HCT116 (cell line): ENCODE data around the gene DDX3Y. TPM values are rescaled to one million over a fixed set of nuclear protein-coding genes. Genes with fewer than 3 reads are reported as not detected.

Source experiments
- ATAC-seq: fragments of 200-7000 bp; cut with Tn5 transposase; 2 replicates; pipeline ENCODE4 v1.9.1; 2020; ENCODE audit warnings: mild to moderate bottlenecking, moderate library complexity
- BruUV-seq: library from RNA; stranded (reverse); fragments of 400-500 nt; replicated peaks from 2 replicates; lab custom pipeline; 2021; lab: Mats Ljungman, UMichigan
- CTCF ChIA-PET: fragments of 300-600 bp; sonication (Branson Sonifier 250); formaldehyde crosslinking; loops from one replicate; lab custom pipeline; 2021; ENCODE audit warnings: antibody characterized with exemption; lab: Charles Lee
- POLR2A ChIA-PET: fragments of 300-600, 350-600 bp; sonication (Branson Sonifier 250); formaldehyde crosslinking; loops from one replicate; lab custom pipeline; 2021; ENCODE audit warnings: antibody characterized with exemption; lab: Charles Lee
- RAD21 ChIA-PET, 2 experiments: fragments of 300-600 bp; sonication (Branson Sonifier 250); formaldehyde crosslinking; loops; one replicate each; lab custom pipeline; 2023; ENCODE audit warnings: low total read pairs in 2 of 2; ENCODE audit not compliant: uncharacterized antibody in 2 of 2, unreplicated experiment in 2 of 2, low non-redundant PET in 1 of 2; lab: Charles Lee
- DNase-seq: peaks from one replicate; pipeline ENCODE4 v3.0.0-alpha.2; 2010; ENCODE audit warnings: low read depth, low spot score
- H2AFZ ChIP-seq: fragments of 200-600 bp; shearing (Covaris generic), sonication (generic); 2 replicates; pipeline ENCODE4 v1.6.1; 2017; ENCODE audit warnings: low read depth, mixed run types, mixed read lengths, antibody characterized with exemption, low read length; ENCODE audit not compliant: poor library complexity, severe bottlenecking
- H3K27ac ChIP-seq: 2 replicates; pipeline ENCODE4 v1.5.1; 2012; ENCODE audit warnings: low read depth, low read length
- H3K27me3 ChIP-seq: fragments of 200-600 bp; sonication (generic); 2 replicates; pipeline ENCODE4 v1.6.1; 2016; ENCODE audit warnings: mixed run types, low read length, mixed read lengths; ENCODE audit not compliant: insufficient read depth
- H3K36me3 ChIP-seq, 2 experiments: fragments of 200-500 bp in 1 of 2; fragments of 200-600 bp in 1 of 2; sonication (Bioruptor generic) in 1 of 2; sonication (generic) in 1 of 2; 2 replicates each; pipeline versions ENCODE4 v1.5.1 to v1.6.1; 2014 to 2016; ENCODE audit warnings: low read length in 2 of 2, inconsistent platforms in 1 of 2, mixed read lengths in 1 of 2, mixed run types in 1 of 2; ENCODE audit not compliant: insufficient read depth in 2 of 2, control insufficient read depth in 1 of 2
- H3K4me1 ChIP-seq, 2 experiments: fragments of 200-600 bp in 1 of 2; sonication (generic) in 1 of 2; 2 replicates each; pipeline versions ENCODE4 v1.5.1 to v1.6.1; 2012 to 2017; ENCODE audit warnings: low read length in 2 of 2, inconsistent platforms in 1 of 2, mild to moderate bottlenecking in 1 of 2, mixed read lengths in 1 of 2, mixed run types in 1 of 2, moderate library complexity in 1 of 2; ENCODE audit not compliant: insufficient read depth in 2 of 2, control insufficient read depth in 1 of 2
- H3K4me2 ChIP-seq: fragments of 200-600 bp; sonication (generic); 2 replicates; pipeline ENCODE4 v1.6.1; 2017; ENCODE audit warnings: mixed run types, low read length, mixed read lengths
- H3K4me3 ChIP-seq, 2 experiments: fragments of 200-600 bp in 1 of 2; sonication (generic) in 1 of 2; replicated peaks in 1 of 2; 2 replicates each; pipeline ENCODE4 v1.5.1; 2011 to 2016; ENCODE audit warnings: low read length in 2 of 2, control low read depth in 1 of 2, low read depth in 1 of 2, mild to moderate bottlenecking in 1 of 2, mixed read lengths in 1 of 2, mixed run types in 1 of 2
- H3K79me2 ChIP-seq: fragments of 200-600 bp; sonication (generic); 2 replicates; pipeline ENCODE4 v1.6.1; 2017; ENCODE audit warnings: mild to moderate bottlenecking, mixed run types, low read length, moderate library complexity, mixed read lengths; ENCODE audit not compliant: insufficient read depth
- H3K9ac ChIP-seq: fragments of 200-600 bp; sonication (generic); 2 replicates; pipeline ENCODE4 v1.6.1; 2016; ENCODE audit warnings: low read length, mixed read lengths
- H3K9me2 ChIP-seq: fragments of 200-600 bp; sonication (generic), shearing (Covaris generic); 2 replicates; pipeline ENCODE4 v1.6.1; 2017; ENCODE audit warnings: mixed run types, mild to moderate bottlenecking, moderate library complexity; ENCODE audit not compliant: insufficient read depth
- H3K9me3 ChIP-seq, 2 experiments: fragments of 200-500 bp in 1 of 2; fragments of 200-600 bp in 1 of 2; sonication (Bioruptor generic) in 1 of 2; sonication (generic) in 1 of 2; 2 replicates each; pipeline ENCODE4 v1.6.1; 2014 to 2017; ENCODE audit warnings: low read length in 2 of 2, mixed read lengths in 2 of 2, inconsistent platforms in 1 of 2, low read depth in 1 of 2, mild to moderate bottlenecking in 1 of 2, mixed run types in 1 of 2, moderate library complexity in 1 of 2; ENCODE audit not compliant: control insufficient read depth in 1 of 2, insufficient read depth in 1 of 2
- H4K20me1 ChIP-seq: fragments of 200-600 bp; sonication (generic), shearing (Covaris generic); 2 replicates; pipeline ENCODE4 v1.6.1; 2017; ENCODE audit warnings: mixed run types, mild to moderate bottlenecking, moderate library complexity; ENCODE audit not compliant: insufficient read depth
- CTCF ChIP-seq, 3 experiments: fragments of 200-600 bp in 1 of 3; sonication (generic) in 1 of 3; IDR thresholded peaks in 2 of 3; conservative IDR thresholded peaks in 1 of 3; 2 replicates each; pipeline ENCODE4 v1.5.1; 2012 to 2017; ENCODE audit warnings: low read depth in 2 of 3, low read length in 2 of 3, antibody characterized with exemption in 1 of 3, borderline replicate concordance in 1 of 3, control low read depth in 1 of 3, mild to moderate bottlenecking in 1 of 3, mixed read lengths in 1 of 3, mixed run types in 1 of 3, moderate library complexity in 1 of 3; ENCODE audit not compliant: insufficient read depth in 1 of 3
- EZH2phosphoT487 ChIP-seq: fragments of 200-600 bp; IDR thresholded peaks from 2 replicates; pipeline ENCODE4 v1.6.1; 2018; ENCODE audit warnings: antibody characterized with exemption, borderline replicate concordance
- RAD21 ChIP-seq: IDR thresholded peaks from 2 replicates; pipeline ENCODE4 v1.6.1; 2012; ENCODE audit warnings: low read depth, mild to moderate bottlenecking
- SIN3A ChIP-seq: IDR thresholded peaks from 2 replicates; pipeline ENCODE4 v1.6.1; 2012; ENCODE audit warnings: low read depth
- TCF7L2 ChIP-seq: IDR thresholded peaks from 2 replicates; pipeline ENCODE4 v1.7.0; 2011; ENCODE audit warnings: borderline replicate concordance, inconsistent platforms; ENCODE audit not compliant: insufficient read depth, insufficient read length; ENCODE audit errors: extremely low read depth
- ZFX ChIP-seq: fragments of 450-650 bp; IDR thresholded peaks from 2 replicates; pipeline ENCODE4 v1.6.1; 2017
- intact Hi-C: fragments of 100-400 bp; cut with micrococcal nuclease; formaldehyde crosslinking; loops from 2 replicates; pipeline ENCODE4 v1.10.0; 2022
- total RNA-seq: library from RNA; stranded (reverse); gene quantifications from one replicate; pipeline ENCODE4 v1.2.1, GENCODE V29; 2021; ENCODE audit not compliant: unreplicated experiment
- TF ChIP-seq, protein P1 (sequence below): IDR thresholded peaks from 2 replicates; pipeline ENCODE4 v1.6.1; 2012

Gene DDX3Y
- total RNA-seq, 1 experiment from 2014 or later, result 33.8 TPM

- Histone ChIP-seq H3K4me2 (no peak overlapping the region), H3K4me1 (no peaks in the 10 kb centered on the region), H3K9me2 (no peaks in the 10 kb centered on the region), H4K20me1 (no peaks in the 10 kb centered on the region), H3K4me3 (no peak overlapping the region), H3K36me3 (no peaks in the 10 kb centered on the region), H2AFZ (no peak overlapping the region), H3K79me2 (peaks cover 30% of the 10 kb centered on the region), H3K9ac (no peak overlapping the region), H3K27me3 (no peaks in the 10 kb centered on the region), H3K27ac (no peak overlapping the region), H3K9me3 (no peaks in the 10 kb centered on the region)
- CTCF ChIA-PET, result no interaction called here
- POLR2A ChIA-PET, result no interaction called here
- DNase-seq, result no peak
- no peak for TF ChIP-seq TCF7L2
- no peak for TF ChIP-seq RAD21
- TF ChIP-seq ZFX, result no peak
- TF ChIP-seq EZH2phosphoT487, result no peak
- no peak for TF ChIP-seq SIN3A
- TF ChIP-seq, protein P1, sequence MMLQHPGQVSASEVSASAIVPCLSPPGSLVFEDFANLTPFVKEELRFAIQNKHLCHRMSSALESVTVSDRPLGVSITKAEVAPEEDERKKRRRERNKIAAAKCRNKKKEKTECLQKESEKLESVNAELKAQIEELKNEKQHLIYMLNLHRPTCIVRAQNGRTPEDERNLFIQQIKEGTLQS, result no peak
- intact Hi-C loops, result no loop called here
- RAD21 ChIA-PET, result no interaction called here
- BruUV-seq, result no TSS peak
- no peak for ATAC-seq
These were observed 8.9 kb downstream of the DDX3Y start for GRCh38 chrY:12913541-12913940.

DNA sequence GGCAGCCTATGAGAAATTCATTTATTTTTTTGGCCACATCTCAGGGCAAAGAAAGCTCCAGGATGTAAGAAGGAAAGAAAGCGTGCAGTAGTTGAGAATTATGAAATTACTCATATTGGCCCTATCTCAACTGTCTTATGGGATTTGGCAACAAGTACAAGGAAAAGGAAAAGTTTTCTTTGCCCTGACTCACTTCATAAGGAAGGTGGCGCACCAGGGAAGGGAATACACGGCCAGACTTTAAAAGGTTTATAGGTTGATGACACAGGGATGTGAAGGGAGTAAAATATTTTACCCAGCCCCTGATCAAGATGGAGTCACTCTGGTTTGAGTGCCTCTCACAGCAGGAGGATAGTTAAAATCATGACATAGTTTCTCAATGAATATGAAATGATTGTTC is 23.4 kb downstream of the DDX3Y start:
- no peaks in the 10 kb centered on the region for H3K27me3 ChIP-seq
- 0 out of 6 replicates have a peak, but pooled peaks of 1 of the 3 experiments have one; percentile 8 for TF ChIP-seq CTCF (IDR thresholded peaks at IDR 0.05 in 2 of 3, conservative IDR thresholded peaks at IDR 0.05 in 1 of 3; ENCODE audit: borderline replicate concordance in 1 of 3, insufficient read depth in 1 of 3, low read depth in 2 of 3, low read length in 2 of 3)
- TF ChIP-seq EZH2phosphoT487, result no peak
- TF ChIP-seq, all 23 proteins: peak for 1
- no peaks in the 10 kb centered on the region for H3K9me2 ChIP-seq
- no peak for ATAC-seq
- no peak overlapping the region for H3K4me3 ChIP-seq
- H3K9me3 ChIP-seq, result no peaks in the 10 kb centered on the region
- intact Hi-C loops, result no loop called here
- no peak overlapping the region for H3K27ac ChIP-seq
- no peak overlapping the region for H3K4me2 ChIP-seq
- CTCF ChIA-PET, result no interaction called here
- no peak overlapping the region for H2AFZ ChIP-seq
- POLR2A ChIA-PET, result no interaction called here
- H3K9ac ChIP-seq, result no peak overlapping the region
- H3K4me1 ChIP-seq, result no peaks in the 10 kb centered on the region
- RAD21 ChIA-PET, result no interaction called here
- BruUV-seq, result no TSS peak
- DNase-seq, result no peak
- H4K20me1 ChIP-seq, result no peaks in the 10 kb centered on the region
- H3K36me3 ChIP-seq, result no peaks in the 10 kb centered on the region
- no peaks in the 10 kb centered on the region for H3K79me2 ChIP-seq
